ENCODE data around the gene APOBEC3G. TPM values are rescaled to one million over a fixed set of nuclear protein-coding genes. Genes with fewer than 3 reads are reported as not detected.
"Not testable (repeated sequence)": the region's sequence is repeated elsewhere in the genome, so short reads cannot be mapped to it uniquely, and the experiment has no call there.

APOBEC3G gene
- total RNA-seq, 1 experiment from 2014 or later: 4.2 TPM

DNA sequence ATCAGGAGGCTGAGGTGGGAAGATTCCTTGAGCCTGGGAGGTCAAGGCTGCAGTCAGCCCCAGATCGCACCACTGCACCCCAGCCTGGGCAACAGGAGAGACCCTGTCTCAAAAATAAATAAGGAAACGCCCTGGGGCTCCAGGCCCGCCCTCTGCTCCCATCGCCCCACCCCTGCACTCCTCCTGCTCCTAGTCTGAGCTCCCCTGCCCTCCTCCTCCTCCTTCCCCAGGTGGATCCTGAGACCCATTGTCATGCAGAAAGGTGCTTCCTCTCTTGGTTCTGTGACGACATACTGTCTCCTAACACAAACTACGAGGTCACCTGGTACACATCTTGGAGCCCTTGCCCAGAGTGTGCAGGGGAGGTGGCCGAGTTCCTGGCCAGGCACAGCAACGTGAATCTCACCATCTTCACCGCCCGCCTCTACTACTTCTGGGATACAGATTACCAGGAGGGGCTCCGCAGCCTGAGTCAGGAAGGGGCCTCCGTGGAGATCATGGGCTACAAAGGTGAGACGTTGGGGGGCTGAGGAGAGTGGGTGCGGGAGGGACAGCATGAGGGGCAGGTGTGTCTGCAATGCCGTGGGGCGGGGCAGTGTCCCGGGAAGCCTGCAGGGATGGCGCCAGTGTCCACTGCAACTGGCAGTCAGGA lies 25.1 kb upstream of the APOBEC3G start:
- DNase-seq: peak; percentile 47
- not testable (repeated sequence) for H3K4me3 ChIP-seq (ENCODE audit: insufficient read depth, low read depth, low read length); H3K27me3 ChIP-seq (ENCODE audit: control insufficient read depth, insufficient read depth, low read length); H3K36me3 ChIP-seq (replicated peaks; ENCODE audit: control insufficient read depth, insufficient read depth, low read length)

DNA sequence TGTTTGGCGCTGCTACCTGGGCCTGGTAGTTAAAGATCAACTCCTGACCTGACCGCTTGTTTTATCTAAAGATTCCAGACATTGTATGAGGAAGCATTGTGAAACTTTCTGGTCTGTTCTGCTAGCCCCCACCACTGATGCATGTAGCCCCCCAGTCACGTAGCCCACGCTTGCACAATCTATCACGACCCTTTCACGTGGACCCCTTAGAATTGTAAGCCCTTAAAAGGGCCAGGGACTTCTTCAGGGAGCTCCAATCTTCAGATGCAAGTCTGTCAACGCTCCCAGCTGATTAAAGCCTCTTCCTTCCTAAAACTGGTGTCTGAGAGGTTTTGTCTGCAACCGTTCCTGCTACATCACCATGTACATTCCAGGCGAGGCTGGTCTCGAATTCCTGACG lies 21.4 kb upstream of the APOBEC3G start:
- H3K4me3 ChIP-seq (ENCODE audit: insufficient read depth, low read depth, low read length): no peak overlapping the region

DNA sequence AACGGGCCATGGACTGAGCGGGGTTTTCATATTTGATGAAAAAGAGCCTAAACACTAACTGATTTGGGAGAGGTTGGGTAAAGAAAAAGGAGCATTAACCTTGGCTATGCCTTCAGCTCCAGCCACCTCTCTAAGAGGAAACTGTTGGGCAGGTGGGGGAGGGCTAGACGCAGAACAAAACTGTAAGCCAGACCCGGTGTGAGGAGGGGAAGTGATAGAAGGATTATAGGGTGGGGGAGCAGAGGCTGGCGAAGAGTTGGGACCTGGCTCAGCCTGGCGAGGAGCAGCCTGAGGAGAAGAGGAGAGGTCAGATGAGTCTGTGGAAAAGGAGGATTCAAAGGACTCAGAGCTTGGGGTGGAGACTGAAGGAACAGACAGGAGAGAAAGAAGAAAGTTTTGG lies 15.8 kb upstream of the APOBEC3G start:
- H3K36me3 ChIP-seq (replicated peaks; ENCODE audit: control insufficient read depth, insufficient read depth, low read length); H3K4me3 ChIP-seq (ENCODE audit: insufficient read depth, low read depth, low read length); H3K27me3 ChIP-seq (ENCODE audit: control insufficient read depth, insufficient read depth, low read length); DNase-seq: not testable (repeated sequence)

More for the DNA sequence above, 21.4 kb upstream of the APOBEC3G start:
- DNase-seq: no peak
- H3K36me3 ChIP-seq (replicated peaks; ENCODE audit: control insufficient read depth, insufficient read depth, low read length): no peaks in the 10 kb centered on the region; the same call in 1 of the 2 replicates
- H3K27me3 ChIP-seq (ENCODE audit: control insufficient read depth, insufficient read depth, low read length): no peaks in the 10 kb centered on the region

DNA sequence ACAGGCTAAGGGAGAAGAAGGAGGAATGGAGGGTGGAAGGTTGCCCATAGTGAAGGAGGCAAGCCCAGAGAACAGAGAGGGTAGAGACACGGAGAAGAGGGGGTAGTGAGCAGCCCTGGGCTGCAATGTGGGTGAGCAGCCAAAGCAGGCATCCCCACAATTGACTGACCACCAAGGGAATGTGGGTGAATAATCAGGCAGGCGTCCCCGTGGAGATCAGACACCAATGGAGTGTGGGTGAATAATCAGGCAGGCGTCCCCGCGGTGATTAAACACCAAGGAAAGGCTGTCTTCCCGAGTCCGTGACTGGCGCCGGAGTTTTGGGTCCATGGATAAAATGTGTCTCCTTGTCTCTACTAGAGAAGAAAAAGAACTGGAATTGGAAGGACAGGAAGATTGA lies 15.1 kb upstream of the APOBEC3G start:
- not testable (repeated sequence) for H3K4me3 ChIP-seq (ENCODE audit: insufficient read depth, low read depth, low read length); H3K27me3 ChIP-seq (ENCODE audit: control insufficient read depth, insufficient read depth, low read length); DNase-seq; H3K36me3 ChIP-seq (replicated peaks; ENCODE audit: control insufficient read depth, insufficient read depth, low read length)

DNA sequence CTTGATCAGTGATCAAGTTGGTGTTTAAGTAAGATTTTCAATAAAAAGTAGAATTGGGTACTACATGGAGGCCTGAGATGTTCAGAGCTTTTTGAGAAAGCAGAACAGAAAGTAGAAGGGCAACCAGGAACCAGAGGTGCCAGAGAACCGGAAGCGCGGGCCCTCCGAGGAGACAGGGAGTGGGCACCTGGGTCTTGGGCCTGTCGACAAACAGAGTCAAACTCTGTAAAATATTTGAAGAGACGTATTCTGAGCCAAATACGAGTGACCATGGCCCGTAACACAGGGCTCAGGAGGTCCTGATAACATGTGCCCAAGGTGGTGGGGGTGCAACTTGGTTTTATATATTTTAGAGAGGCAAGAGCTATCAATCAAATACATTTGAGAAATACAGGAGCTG lies 13.2 kb upstream of the APOBEC3G start:
- H3K4me3 ChIP-seq (ENCODE audit: insufficient read depth, low read depth, low read length); H3K27me3 ChIP-seq (ENCODE audit: control insufficient read depth, insufficient read depth, low read length); DNase-seq; H3K36me3 ChIP-seq (replicated peaks; ENCODE audit: control insufficient read depth, insufficient read depth, low read length): not testable (repeated sequence)

GRCh38 chr22:39066442-39067276 lies 10.4 kb upstream of the APOBEC3G start:
- not testable (repeated sequence) for H3K27me3 ChIP-seq (ENCODE audit: control insufficient read depth, insufficient read depth, low read length); H3K36me3 ChIP-seq (replicated peaks; ENCODE audit: control insufficient read depth, insufficient read depth, low read length); DNase-seq; H3K4me3 ChIP-seq (ENCODE audit: insufficient read depth, low read depth, low read length)

DNA sequence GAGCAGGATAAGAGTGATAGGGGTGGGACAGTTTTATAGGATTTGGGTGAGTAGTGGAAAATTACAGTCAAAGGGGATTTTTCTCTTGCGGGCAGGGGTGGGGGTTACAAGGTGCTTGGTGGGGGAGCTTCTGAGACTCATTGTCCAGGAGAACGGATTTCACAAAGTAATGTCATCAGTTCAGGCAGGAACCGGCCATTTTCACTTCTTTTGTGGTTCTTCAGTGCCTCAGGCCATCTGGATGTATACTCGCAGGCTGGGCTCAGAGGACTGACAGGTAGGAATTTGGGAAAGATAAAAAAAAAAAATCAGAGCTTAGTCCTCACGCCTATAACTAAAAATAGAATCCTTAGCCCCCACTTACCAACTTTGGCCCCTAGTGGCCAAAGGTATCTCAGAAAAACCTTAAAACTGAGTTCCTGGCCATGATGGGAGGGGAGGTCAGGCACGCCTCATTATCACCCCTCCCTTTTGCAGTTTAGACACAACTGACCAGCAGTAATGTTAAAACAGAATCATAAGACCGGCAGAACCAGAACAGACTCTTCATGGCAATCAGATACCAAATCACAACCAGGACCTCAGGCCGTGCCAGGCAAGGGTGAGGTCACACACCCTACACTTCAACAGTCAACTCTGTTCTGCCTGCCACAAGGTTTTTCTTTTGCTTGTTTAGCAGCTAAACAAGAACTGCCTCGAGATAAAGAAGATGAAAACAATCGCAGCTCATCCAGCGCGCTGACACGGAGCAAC lies 8.9 kb upstream of the APOBEC3G start:
- Histone ChIP-seq H3K4me3 (ENCODE audit: insufficient read depth, low read depth, low read length) (no peak overlapping the region), H3K27me3 (ENCODE audit: control insufficient read depth, insufficient read depth, low read length) (0 out of 2 replicates have a peak, but pooled peaks cover 1% of the 10 kb centered on the region), H3K36me3 (replicated peaks; ENCODE audit: control insufficient read depth, insufficient read depth, low read length) (no peaks in the 10 kb centered on the region)
- DNase-seq: no peak

- 0 out of 2 replicates have a peak, but pooled peaks cover 1% of the 10 kb centered on the region for H3K27me3 ChIP-seq (ENCODE audit: control insufficient read depth, insufficient read depth, low read length)
- no peaks in the 10 kb centered on the region for H3K36me3 ChIP-seq (replicated peaks; ENCODE audit: control insufficient read depth, insufficient read depth, low read length)
- no peak overlapping the region for H3K4me3 ChIP-seq (ENCODE audit: insufficient read depth, low read depth, low read length)
- DNase-seq: no peak
Measured at GRCh38 chr22:39070186-39070585, 6.9 kb upstream of the APOBEC3G start.

DNA sequence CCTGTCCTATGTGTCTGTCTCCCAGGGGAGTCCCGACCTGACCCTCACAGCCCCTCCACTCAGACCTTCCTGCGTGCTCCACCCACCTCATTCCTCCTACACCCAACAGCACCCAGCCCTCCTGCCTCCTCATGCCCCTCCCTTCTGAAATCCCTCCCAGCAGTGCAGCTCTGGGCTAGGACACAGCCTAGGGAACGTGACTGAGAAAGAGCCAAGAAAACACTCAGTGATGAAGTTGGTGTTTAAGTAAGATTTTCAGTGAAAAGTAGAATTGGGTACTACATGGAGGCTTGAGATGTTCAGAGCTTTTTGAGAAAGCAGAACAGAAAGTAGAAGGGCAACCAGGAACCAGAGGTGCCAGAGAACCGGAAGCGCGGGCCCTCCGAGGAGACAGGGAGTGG lies 4.5 kb upstream of the APOBEC3G start:
- H3K27me3 ChIP-seq (ENCODE audit: control insufficient read depth, insufficient read depth, low read length); DNase-seq; H3K36me3 ChIP-seq (replicated peaks; ENCODE audit: control insufficient read depth, insufficient read depth, low read length); H3K4me3 ChIP-seq (ENCODE audit: insufficient read depth, low read depth, low read length): not testable (repeated sequence)

GRCh38 chr22:39073981-39074380 lies 3.1 kb upstream of the APOBEC3G start:
- H3K4me3 ChIP-seq (ENCODE audit: insufficient read depth, low read depth, low read length): no peak overlapping the region
- 0 out of 2 replicates have a peak, but pooled peaks cover 1% of the 10 kb centered on the region for H3K27me3 ChIP-seq (ENCODE audit: control insufficient read depth, insufficient read depth, low read length)
- no peak for DNase-seq
- no peaks in the 10 kb centered on the region for H3K36me3 ChIP-seq (replicated peaks; ENCODE audit: control insufficient read depth, insufficient read depth, low read length)

- not testable (repeated sequence) for H3K36me3 ChIP-seq (replicated peaks; ENCODE audit: control insufficient read depth, insufficient read depth, low read length); H3K27me3 ChIP-seq (ENCODE audit: control insufficient read depth, insufficient read depth, low read length); DNase-seq
- peak overlapping the region; percentile 21 for H3K4me3 ChIP-seq (ENCODE audit: insufficient read depth, low read depth, low read length)
Measured at GRCh38 chr22:39076155-39077025, 685 bp upstream of the APOBEC3G start.

GRCh38 chr22:39077912-39078311 lies 837 bp downstream of the APOBEC3G start:
- DNase-seq; H3K4me3 ChIP-seq (ENCODE audit: insufficient read depth, low read depth, low read length); H3K36me3 ChIP-seq (replicated peaks; ENCODE audit: control insufficient read depth, insufficient read depth, low read length): not testable (repeated sequence)

DNA sequence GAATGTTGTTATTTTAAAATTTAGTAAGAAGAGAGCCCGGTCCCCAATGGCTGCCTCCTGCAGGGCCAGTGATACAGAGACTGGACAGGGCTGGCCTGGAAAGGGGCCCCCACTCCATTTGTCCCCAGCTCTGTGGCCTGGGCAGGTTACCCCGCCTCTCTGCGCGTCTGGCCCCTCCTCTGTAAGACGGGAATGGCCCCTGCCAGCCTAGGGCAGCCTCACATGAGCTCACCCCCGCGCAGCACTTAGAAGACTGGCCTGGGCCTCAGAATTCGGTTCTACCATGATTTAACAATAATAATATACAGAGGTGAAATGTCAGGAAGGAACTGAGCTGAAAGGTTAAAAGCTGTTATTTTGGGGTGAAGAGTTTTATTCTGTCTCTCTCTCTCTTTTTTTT lies 1.3 kb downstream of the APOBEC3G start:
- no peaks in the 10 kb centered on the region for H3K27me3 ChIP-seq (ENCODE audit: control insufficient read depth, insufficient read depth, low read length)
- H3K4me3 ChIP-seq (ENCODE audit: insufficient read depth, low read depth, low read length): no peak overlapping the region
- peak; percentile 23 for DNase-seq
- H3K36me3 ChIP-seq (replicated peaks; ENCODE audit: control insufficient read depth, insufficient read depth, low read length): no peaks in the 10 kb centered on the region

More at GRCh38 chr22:39077912-39078311, 837 bp downstream of the APOBEC3G start:
- not testable (repeated sequence) for H3K27me3 ChIP-seq (ENCODE audit: control insufficient read depth, insufficient read depth, low read length)

Data from H7 (cell line).